H9 (cell line): ENCODE measurements around the gene OR51A7. TPM values are rescaled to one million over a fixed set of nuclear protein-coding genes. Genes with fewer than 3 reads are reported as not detected.

ENCODE experiments used
- DNase-seq: peaks from one replicate; pipeline ENCODE4 v3.0.0-alpha.2; 2017
- H2AFZ ChIP-seq: one replicate; pipeline ENCODE4 v1.6.1; 2013; ENCODE audit warnings: mild to moderate bottlenecking, low read length, control low read depth, moderate library complexity
- H2AK5ac ChIP-seq: 2 replicates; pipeline ENCODE4 v1.6.1; 2013; ENCODE audit warnings: low read length, control low read depth, mixed read lengths; ENCODE audit not compliant: insufficient read length
- H2BK120ac ChIP-seq: one replicate; pipeline ENCODE4 v1.6.1; 2013; ENCODE audit warnings: low read depth, mild to moderate bottlenecking, low read length, control low read depth, inconsistent platforms; ENCODE audit not compliant: poor library complexity, severe bottlenecking
- H2BK12ac ChIP-seq: 2 replicates; pipeline ENCODE4 v1.6.1; 2013; ENCODE audit warnings: low read length, control low read depth, mixed read lengths, low read depth; ENCODE audit not compliant: insufficient read length
- H2BK15ac ChIP-seq: 2 replicates; pipeline ENCODE4 v1.6.1; 2013; ENCODE audit warnings: low read depth, low read length, control low read depth
- H2BK20ac ChIP-seq: one replicate; pipeline ENCODE4 v1.6.1; 2013; ENCODE audit warnings: low read depth, mild to moderate bottlenecking, low read length, control low read depth, inconsistent platforms; ENCODE audit not compliant: poor library complexity, severe bottlenecking
- H2BK5ac ChIP-seq: 2 replicates; pipeline ENCODE4 v1.6.1; 2013; ENCODE audit warnings: low read length, control low read depth, mixed read lengths; ENCODE audit not compliant: insufficient read length
- H3K14ac ChIP-seq: 2 replicates; pipeline ENCODE4 v1.6.1; 2013; ENCODE audit warnings: low read length, control low read depth; ENCODE audit not compliant: insufficient read depth
- H3K18ac ChIP-seq: 2 replicates; pipeline ENCODE4 v1.6.1; 2013; ENCODE audit warnings: low read depth, mild to moderate bottlenecking, mixed read lengths, low read length, control low read depth; ENCODE audit not compliant: insufficient read length
- H3K23ac ChIP-seq: 2 replicates; pipeline ENCODE4 v1.6.1; 2013; ENCODE audit warnings: low read length, control low read depth, mixed read lengths, low read depth; ENCODE audit not compliant: insufficient read length
- H3K23me2 ChIP-seq: 2 replicates; pipeline ENCODE4 v1.6.1; 2013; ENCODE audit warnings: low read depth, mild to moderate bottlenecking, mixed read lengths, low read length, control low read depth; ENCODE audit not compliant: insufficient read length, poor library complexity, severe bottlenecking
- H3K27ac ChIP-seq: 2 replicates; pipeline ENCODE4 v1.5.1; 2013; ENCODE audit warnings: low read length, control low read depth, mixed read lengths, low read depth; ENCODE audit not compliant: insufficient read length
- H3K27me3 ChIP-seq: 2 replicates; pipeline ENCODE4 v1.6.1; 2013; ENCODE audit warnings: low read length, control low read depth, inconsistent platforms; ENCODE audit not compliant: insufficient read depth
- H3K4ac ChIP-seq: 2 replicates; pipeline ENCODE4 v1.6.1; 2013; ENCODE audit warnings: low read depth, mild to moderate bottlenecking, control low read depth, inconsistent platforms, low read length, moderate library complexity
- H3K4me1 ChIP-seq: 2 replicates; pipeline ENCODE4 v1.6.1; 2013; ENCODE audit warnings: low read length, control low read depth, inconsistent platforms; ENCODE audit not compliant: insufficient read depth
- H3K4me2 ChIP-seq: 2 replicates; pipeline ENCODE4 v1.6.1; 2013; ENCODE audit warnings: low read length, control low read depth, mixed read lengths; ENCODE audit not compliant: insufficient read length, insufficient read depth
- H3K56ac ChIP-seq: 2 replicates; pipeline ENCODE4 v1.6.1; 2013; ENCODE audit warnings: low read depth, mild to moderate bottlenecking, mixed read lengths, low read length, control low read depth; ENCODE audit not compliant: insufficient read length
- H3K79me1 ChIP-seq: 2 replicates; pipeline ENCODE4 v1.6.1; 2013; ENCODE audit warnings: low read depth, mild to moderate bottlenecking, moderate library complexity, low read length, control low read depth, inconsistent platforms; ENCODE audit not compliant: insufficient read depth, poor library complexity, severe bottlenecking
- H3K79me2 ChIP-seq: 2 replicates; pipeline ENCODE4 v1.6.1; 2013; ENCODE audit warnings: low read length, control low read depth, inconsistent platforms; ENCODE audit not compliant: insufficient read depth
- H3K9ac ChIP-seq: 2 replicates; pipeline ENCODE4 v1.6.1; 2013; ENCODE audit warnings: low read length, control low read depth, mixed read lengths; ENCODE audit not compliant: insufficient read length; ENCODE audit errors: extremely low read depth
- H3K9me3 ChIP-seq: one replicate; pipeline ENCODE4 v1.6.1; 2013; ENCODE audit warnings: low read depth, low read length, inconsistent platforms; ENCODE audit not compliant: control insufficient read depth
- H3T11ph ChIP-seq: one replicate; pipeline ENCODE4 v1.6.1; 2013; ENCODE audit warnings: mild to moderate bottlenecking, low read length, control low read depth, inconsistent platforms
- H4K20me1 ChIP-seq: one replicate; pipeline ENCODE4 v1.6.1; 2013; ENCODE audit not compliant: control insufficient read depth, insufficient read length, insufficient read depth
- H4K5ac ChIP-seq: 2 replicates; pipeline ENCODE4 v1.6.1; 2013; ENCODE audit warnings: low read depth, mild to moderate bottlenecking, mixed read lengths, low read length, control low read depth; ENCODE audit not compliant: insufficient read length
- H4K8ac ChIP-seq: replicated peaks from 2 replicates; pipeline ENCODE4 v1.6.1; 2013; ENCODE audit warnings: low read length, control low read depth, mixed read lengths, low read depth; ENCODE audit not compliant: insufficient read length
- H4K91ac ChIP-seq: 2 replicates; pipeline ENCODE4 v1.6.1; 2013; ENCODE audit warnings: low read depth, mild to moderate bottlenecking, moderate library complexity, mixed read lengths, low read length, control low read depth; ENCODE audit not compliant: insufficient read length
- H3K27ac Mint-ChIP-seq, 3 experiments: 2 replicates in 2 of 3; 3 replicates in 1 of 3; pipeline ENCODE4 v1.8.0; 2020 to 2021; ENCODE audit warnings: mixed read lengths in 3 of 3, mild to moderate bottlenecking in 1 of 3, moderate library complexity in 1 of 3
- H3K27me3 Mint-ChIP-seq: 2 replicates; pipeline ENCODE4 v1.8.0; 2021; ENCODE audit warnings: low read depth, mild to moderate bottlenecking, moderate library complexity, mixed read lengths
- H3K36me3 Mint-ChIP-seq, 3 experiments: 2 replicates in 2 of 3; 3 replicates in 1 of 3; pipeline ENCODE4 v1.8.0; 2020 to 2021; ENCODE audit warnings: low read depth in 3 of 3, mixed read lengths in 3 of 3; ENCODE audit not compliant: insufficient read depth in 1 of 3
- H3K4me1 Mint-ChIP-seq, 2 experiments: 2 replicates each; pipeline ENCODE4 v1.8.0; 2020; ENCODE audit warnings: mixed read lengths in 2 of 2
- H3K4me3 Mint-ChIP-seq, 2 experiments: 2 replicates in 1 of 2; 3 replicates in 1 of 2; pipeline ENCODE4 v1.8.0; 2020 to 2021; ENCODE audit warnings: mild to moderate bottlenecking in 2 of 2, mixed read lengths in 2 of 2, moderate library complexity in 1 of 2
- H3K9me3 Mint-ChIP-seq, 2 experiments: 2 replicates in 1 of 2; 3 replicates in 1 of 2; pipeline ENCODE4 v1.8.0; 2020; ENCODE audit warnings: mild to moderate bottlenecking in 2 of 2, mixed read lengths in 2 of 2, moderate library complexity in 1 of 2
- WGBS: extraction: QIAGEN DNeasy Blood & Tissue Kit; methylation state at CpG from one replicate; pipeline ENCODE4 v1.1.7; 2013; ENCODE audit warnings: missing lambda C conversion rate, low lambda C conversion rate, mixed read lengths; ENCODE audit not compliant: insufficient read length; ENCODE audit errors: extremely low coverage; 5-methylcytosine and 5-hydroxymethylcytosine counted together
- total RNA-seq: library from RNA; stranded (reverse); gene quantifications from 2 replicates; pipeline ENCODE4 v1.2.1, GENCODE V29; 2021
- TF ChIP-seq, protein P1 (sequence below): fragments of 200-600 bp; sonication (generic); conservative IDR thresholded peaks from 3 replicates; pipeline ENCODE4 v1.8.0; 2021; ENCODE audit warnings: antibody characterized with exemption, mild to moderate bottlenecking

The OR51A7 gene
- total RNA-seq, 1 experiment from 2014 or later = not detected

DNA sequence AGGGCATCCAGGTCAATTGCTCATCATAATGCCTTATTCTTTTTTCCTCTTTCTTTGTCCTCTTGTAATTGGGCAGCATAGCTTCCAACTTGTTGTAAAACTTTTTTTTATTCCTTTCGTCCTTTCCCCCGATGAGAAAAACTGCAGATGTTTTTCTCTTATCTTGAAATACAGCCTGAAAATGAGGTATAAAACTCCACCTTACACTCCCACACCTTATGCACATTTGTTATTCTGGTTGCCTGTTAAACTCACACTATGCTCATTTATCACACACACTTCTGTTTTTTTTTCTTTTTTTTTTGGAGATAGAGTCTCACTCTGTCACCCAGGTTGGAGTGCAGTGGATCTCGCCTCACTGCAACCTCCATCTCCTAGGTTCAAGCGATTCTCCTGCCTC lies 53.8 kb downstream of the OR51A7 start:
- Mint-ChIP-seq H3K4me1 (0 out of 4 replicates have a peak, but pooled peaks cover 0 to 3% of the 10 kb centered on the region in 2 experiments), H3K27me3 (peaks cover 2% of the 10 kb centered on the region; the same call in 1 of the 2 replicates), H3K36me3 (no peaks in the 10 kb centered on the region), H3K9me3 (no peaks in the 10 kb centered on the region), H3K27ac (no peak overlapping the region), H3K4me3 (no peak overlapping the region)
- Histone ChIP-seq H3K27ac (no peak overlapping the region), H2BK5ac (no peak overlapping the region), H3K4me2 (no peak overlapping the region), H3K14ac (no peak overlapping the region), H2BK12ac (no peak overlapping the region), H3T11ph (no peak overlapping the region), H3K56ac (no peak overlapping the region), H2AFZ (no peak overlapping the region), H2BK120ac (no peak overlapping the region), H3K9me3 (no peaks in the 10 kb centered on the region), H3K23me2 (no peaks in the 10 kb centered on the region), H4K91ac (no peak overlapping the region), H3K79me1 (no peaks in the 10 kb centered on the region), H3K4ac (no peak overlapping the region), H2BK15ac (no peak overlapping the region), H3K4me1 (no peaks in the 10 kb centered on the region), H2BK20ac (no peak overlapping the region), H2AK5ac (no peak overlapping the region), H4K5ac (no peak overlapping the region), H3K18ac (no peak overlapping the region), H3K9ac (no peak overlapping the region), H3K23ac (no peak overlapping the region), H4K8ac (no peak overlapping the region), H4K20me1 (no peaks in the 10 kb centered on the region), H3K27me3 (no peaks in the 10 kb centered on the region), H3K79me2 (no peaks in the 10 kb centered on the region)
- DNase-seq = no peak
- TF ChIP-seq, protein P1, sequence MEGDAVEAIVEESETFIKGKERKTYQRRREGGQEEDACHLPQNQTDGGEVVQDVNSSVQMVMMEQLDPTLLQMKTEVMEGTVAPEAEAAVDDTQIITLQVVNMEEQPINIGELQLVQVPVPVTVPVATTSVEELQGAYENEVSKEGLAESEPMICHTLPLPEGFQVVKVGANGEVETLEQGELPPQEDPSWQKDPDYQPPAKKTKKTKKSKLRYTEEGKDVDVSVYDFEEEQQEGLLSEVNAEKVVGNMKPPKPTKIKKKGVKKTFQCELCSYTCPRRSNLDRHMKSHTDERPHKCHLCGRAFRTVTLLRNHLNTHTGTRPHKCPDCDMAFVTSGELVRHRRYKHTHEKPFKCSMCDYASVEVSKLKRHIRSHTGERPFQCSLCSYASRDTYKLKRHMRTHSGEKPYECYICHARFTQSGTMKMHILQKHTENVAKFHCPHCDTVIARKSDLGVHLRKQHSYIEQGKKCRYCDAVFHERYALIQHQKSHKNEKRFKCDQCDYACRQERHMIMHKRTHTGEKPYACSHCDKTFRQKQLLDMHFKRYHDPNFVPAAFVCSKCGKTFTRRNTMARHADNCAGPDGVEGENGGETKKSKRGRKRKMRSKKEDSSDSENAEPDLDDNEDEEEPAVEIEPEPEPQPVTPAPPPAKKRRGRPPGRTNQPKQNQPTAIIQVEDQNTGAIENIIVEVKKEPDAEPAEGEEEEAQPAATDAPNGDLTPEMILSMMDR = no peak
- no CpG with 5 or more reads among the region's 4 CpGs for WGBS

Other genes starting within 250 kb of the OR51A7 start
- gene OR51E2, start 205.9 kb upstream of the OR51A7 start, total RNA-seq = not detected in 2 replicates
- not detected in 2 replicates for gene MMP26, start 199.0 kb upstream of the OR51A7 start, total RNA-seq
- gene OR51F1, start 133.8 kb upstream of the OR51A7 start, total RNA-seq = not detected in 2 replicates
- gene OR52R1, start 99.4 kb upstream of the OR51A7 start, total RNA-seq = not detected in 2 replicates
- not detected in 2 replicates for gene OR51F2, start 82.5 kb upstream of the OR51A7 start, total RNA-seq
- gene OR51S1, start 54.6 kb upstream of the OR51A7 start, total RNA-seq = not detected in 2 replicates
- gene OR51T1, start 21.9 kb upstream of the OR51A7 start, total RNA-seq = not detected in 2 replicates
- not detected in 2 replicates for gene OR51G2, start 15.6 kb downstream of the OR51A7 start, total RNA-seq
- not detected in 2 replicates for gene OR51G1, start 20.6 kb downstream of the OR51A7 start, total RNA-seq
- not detected in 2 replicates for gene OR51A4, start 43.8 kb downstream of the OR51A7 start, total RNA-seq
- not detected in 2 replicates for gene OR51A2, start 51.9 kb downstream of the OR51A7 start, total RNA-seq
- not detected in 2 replicates for gene OR51L1, start 91.1 kb downstream of the OR51A7 start, total RNA-seq
- not detected in 2 replicates for gene OR52J3, start 142.7 kb downstream of the OR51A7 start, total RNA-seq
- gene OR52E2, start 155.8 kb downstream of the OR51A7 start, total RNA-seq = not detected in 2 replicates
- not detected in 2 replicates for gene OR52E1, start 165.8 kb downstream of the OR51A7 start, total RNA-seq
- not detected in 2 replicates for gene OR52A5, start 234.6 kb downstream of the OR51A7 start, total RNA-seq